ENCODE results near the gene OCEL1.
A peak's percentile ranks its signal among the peaks of the same experiment; 100 is the strongest.
"Not testable (repeated sequence)": the region's sequence is repeated elsewhere in the genome, so short reads cannot be mapped to it uniquely, and the experiment has no call there.

The OCEL1 gene

GRCh38 chr19:17263712-17264640 lies 38.0 kb downstream of the OCEL1 start:
- DNase-seq (ENCODE audit: low read depth) = no peak

- no peak for DNase-seq (ENCODE audit: low read depth)
Observed at GRCh38 chr19:17264641-17264979, 38.6 kb downstream of the OCEL1 start, which contains the start of gene USHBP1. Gene USHBP1, minus strand, starts transcription at chr19:17264745. Its CDS starts 446 bp downstream, at chr19:17264299.

- no peak for DNase-seq (ENCODE audit: low read depth)
Observed at GRCh38 chr19:17266026-17266425, 40.0 kb downstream of the OCEL1 start.

GRCh38 chr19:17266589-17266974 lies 40.6 kb downstream of the OCEL1 start:
- no peak for DNase-seq (ENCODE audit: low read depth)

- DNase-seq (ENCODE audit: low read depth) = peak; percentile 95
Observed at GRCh38 chr19:17266975-17267788, 41.2 kb downstream of the OCEL1 start, which contains the start of gene BABAM1. Gene BABAM1, plus strand, starts transcription at chr19:17267443. Its CDS starts 1,364 bp downstream, at chr19:17268807.

- no peak for DNase-seq (ENCODE audit: low read depth)
Observed at GRCh38 chr19:17268754-17269153, 42.7 kb downstream of the OCEL1 start.

GRCh38 chr19:17274892-17275291 lies 48.9 kb downstream of the OCEL1 start:
- DNase-seq (ENCODE audit: low read depth) = not testable (repeated sequence)

- no peak for DNase-seq (ENCODE audit: low read depth)
Observed at GRCh38 chr19:17275441-17276175, 49.6 kb downstream of the OCEL1 start.
